ENCODE data around the gene DLG2. TPM values are rescaled to one million over a fixed set of nuclear protein-coding genes. Genes with fewer than 3 reads are reported as not detected.

The DLG2 gene
- total and polyA plus RNA-seq, 2 of the 4 experiments (the other 2 are of a cell fraction): 0.31 to 0.36 TPM

- Histone ChIP-seq H3K9ac (ENCODE audit: low read depth, low read length) (no peak overlapping the region), H3K79me1 (ENCODE audit: low read depth in 1 of 2, low read length in 2 of 2) (no peaks in the 10 kb centered on the region), H3K4me1 (ENCODE audit: control insufficient read depth, insufficient read depth, low read length) (no peaks in the 10 kb centered on the region), H2BK120ac (ENCODE audit: low read depth, low read length) (no peak overlapping the region), H3K9me3 (ENCODE audit: control insufficient read depth, insufficient read depth, low read length) (no peaks in the 10 kb centered on the region), H4K8ac (ENCODE audit: low read depth in 2 of 2, low read length in 2 of 2) (no peak overlapping the region), H3K9me1 (ENCODE audit: insufficient read depth, low read length) (no peaks in the 10 kb centered on the region), H4K5ac (ENCODE audit: low read depth, low read length) (no peak overlapping the region), H3K56ac (ENCODE audit: extremely low read depth, insufficient read depth, low read length) (no peak overlapping the region), H2AK9ac (replicated peaks; ENCODE audit: low read depth, low read length, poor library complexity) (no peak overlapping the region), H2BK20ac (ENCODE audit: low read depth, low read length) (no peak overlapping the region), H3K14ac (replicated peaks; ENCODE audit: low read depth, low read length) (no peak overlapping the region), H3K18ac (ENCODE audit: low read depth, low read length) (no peak overlapping the region), H3K4me3 (ENCODE audit: insufficient read depth, low read depth, low read length) (no peak overlapping the region), H4K91ac (ENCODE audit: insufficient read depth, low read depth, low read length) (no peak overlapping the region), H3K27ac (ENCODE audit: insufficient read depth, low read length) (no peak overlapping the region), H2BK5ac (ENCODE audit: low read depth, low read length, poor library complexity, severe bottlenecking) (no peak overlapping the region), H3K4ac (ENCODE audit: low read depth, low read length) (no peak overlapping the region), H4K20me1 (ENCODE audit: insufficient read depth, low read length) (no peaks in the 10 kb centered on the region), H3K36me3 (ENCODE audit: control insufficient read depth, insufficient read depth, low read length) (no peaks in the 10 kb centered on the region), H3K23ac (ENCODE audit: low read depth, low read length) (no peak overlapping the region), H3K27me3 (ENCODE audit: control insufficient read depth, insufficient read depth, low read length) (no peaks in the 10 kb centered on the region), H2AK5ac (ENCODE audit: low read depth, low read length) (no peak overlapping the region), H3K4me2 (ENCODE audit: low read depth, low read length) (no peak overlapping the region), H2BK15ac (ENCODE audit: low read depth, low read length) (no peak overlapping the region), H2AFZ (replicated peaks; ENCODE audit: low read length, poor library complexity) (no peak overlapping the region)
- ChIA-PET CTCF (no interaction called here), POLR2A (ENCODE audit: unreplicated experiment) (no interaction called here)
- WGBS, 2 experiments (ENCODE audit: extremely low coverage in 2 of 2, insufficient read length in 1 of 2): no CpG with 5 or more reads among the region's 1 CpG
- no TSS peak for BruUV-seq (replicated peaks)
- TF ChIP-seq ELK1 (IDR thresholded peaks at IDR 0.05; ENCODE audit: borderline replicate concordance, low read depth, low read length) (no peak), RCOR1 (IDR thresholded peaks at IDR 0.05; ENCODE audit: insufficient replicate concordance, low read length) (no peak), CEBPB (IDR thresholded peaks at IDR 0.05; ENCODE audit: low read depth, low read length) (no peak), CTCF (conservative IDR thresholded peaks at IDR 0.05; ENCODE audit: low read depth, low read length) (no peak), POLR2A (IDR thresholded peaks at IDR 0.05; ENCODE audit: low read depth, low read length) (no peak), NFE2L2 (IDR thresholded peaks at IDR 0.05; ENCODE audit: low read depth, low read length) (no peak)
- dilution Hi-C loops (cut with HindIII; ENCODE audit: low sequenced_read_pairs, unreplicated experiment) (no loop called here), in situ Hi-C loops (cut with MboI; ENCODE audit: low sequenced_read_pairs) (no loop called here), intact Hi-C loops (cut with micrococcal nuclease) (no loop called here)
- no peak for DNase-seq
- no peak for ATAC-seq (ENCODE audit: low read depth)
Measured at GRCh38 chr11:84471501-84471900, 1155.6 kb downstream of the DLG2 start.

Data from IMR-90 (cell line).